HG03060 (cell line): Measurements from ENCODE around the gene WASF3.

Source experiments
- ATAC-seq: cut with Tn5 transposase; IDR thresholded peaks from one replicate; pipeline ENCODE4 v1.9.1; 2021; ENCODE audit warnings: low read depth, moderate number of reproducible peaks; ENCODE audit not compliant: unreplicated experiment

WASF3 gene

DNA sequence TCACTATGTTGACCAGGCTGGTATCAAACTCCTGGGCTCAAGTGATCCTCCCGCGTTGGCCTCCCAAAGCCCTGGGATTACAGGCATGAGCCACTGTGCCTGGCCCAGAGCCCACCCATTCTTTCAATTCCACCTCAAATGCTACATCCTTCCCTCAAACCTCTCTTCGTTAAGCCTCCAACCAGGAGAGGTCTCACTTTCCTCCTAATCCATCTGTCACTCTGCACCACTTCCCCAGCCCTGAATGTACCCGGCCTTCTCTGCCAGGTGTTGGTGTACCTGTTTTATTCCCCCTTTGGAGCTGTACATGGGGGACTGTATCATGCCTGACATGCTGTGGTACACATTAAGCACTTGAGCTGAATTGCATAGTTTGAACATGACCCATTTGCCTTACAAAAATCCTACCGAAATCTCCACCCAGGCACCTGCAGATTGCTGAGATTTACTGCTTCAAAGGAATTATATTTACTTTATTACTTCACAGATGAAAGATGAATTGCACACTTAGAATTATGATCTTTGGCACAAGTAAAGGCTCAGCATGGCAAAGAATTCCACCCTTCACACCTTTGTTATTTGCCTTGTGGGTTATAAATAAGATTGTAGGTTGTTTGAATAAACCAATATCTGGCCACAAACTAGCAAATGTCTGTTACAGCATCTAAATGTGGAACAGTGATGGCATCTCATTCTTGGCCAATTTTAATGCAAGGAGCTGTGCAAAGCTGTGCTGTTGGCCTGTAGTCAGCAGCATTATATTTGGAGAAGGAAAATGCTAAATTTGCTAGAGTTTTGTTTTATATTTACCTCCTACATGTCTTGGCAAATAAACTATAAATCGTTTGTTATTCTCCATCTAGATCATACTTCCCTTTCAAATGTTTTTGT is 15.6 kb upstream of the WASF3 start:
- ATAC-seq: no peak

DNA sequence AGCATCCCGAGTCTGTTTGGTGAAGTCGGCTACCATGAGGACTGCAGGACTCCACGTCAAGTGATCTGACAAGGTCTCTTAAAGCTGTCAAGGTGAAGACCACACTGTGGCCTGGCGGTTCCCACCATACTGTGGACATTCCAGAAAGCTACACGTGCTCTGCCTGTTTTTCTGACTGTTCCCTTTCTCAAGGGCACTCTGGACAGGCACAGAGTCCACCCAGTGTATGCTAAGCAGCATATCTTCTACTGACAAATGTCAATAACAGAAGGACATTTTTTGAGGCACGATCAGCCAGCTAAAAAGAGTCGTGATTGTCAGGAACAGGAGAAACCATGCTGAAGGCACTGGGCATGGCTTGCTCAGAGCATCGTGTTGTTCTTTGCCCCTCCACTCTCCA is 12.8 kb upstream of the WASF3 start:
- ATAC-seq: no peak

GRCh38 chr13:26548205-26548765 is 9.2 kb upstream of the WASF3 start:
- no peak for ATAC-seq

GRCh38 chr13:26549713-26550112 is 7.8 kb upstream of the WASF3 start:
- no peak for ATAC-seq

- ATAC-seq: no peak
Observed at GRCh38 chr13:26551255-26551860, 6.1 kb upstream of the WASF3 start.

- no peak for ATAC-seq
Observed at GRCh38 chr13:26555413-26555812, 2.1 kb upstream of the WASF3 start.

DNA sequence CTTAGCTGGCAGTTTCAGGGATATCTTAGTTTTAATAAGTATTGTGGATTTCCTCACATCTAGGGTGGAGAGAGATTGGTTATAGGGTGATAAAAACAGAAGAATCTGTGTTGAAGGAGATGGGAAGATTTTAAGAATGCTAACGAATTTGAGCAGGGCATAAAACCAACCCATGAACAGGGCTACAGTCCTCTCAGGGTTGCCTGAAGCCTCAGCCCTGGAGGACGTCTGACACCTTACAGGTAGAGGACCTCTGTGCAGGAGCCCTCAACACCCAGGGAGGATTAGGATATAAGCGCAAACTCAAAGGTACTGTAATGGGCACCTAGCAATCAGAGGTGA is 461 bp upstream of the WASF3 start:
- ATAC-seq: no peak

GRCh38 chr13:26558074-26558805 is 757 bp downstream of the WASF3 start:
- ATAC-seq: no peak

DNA sequence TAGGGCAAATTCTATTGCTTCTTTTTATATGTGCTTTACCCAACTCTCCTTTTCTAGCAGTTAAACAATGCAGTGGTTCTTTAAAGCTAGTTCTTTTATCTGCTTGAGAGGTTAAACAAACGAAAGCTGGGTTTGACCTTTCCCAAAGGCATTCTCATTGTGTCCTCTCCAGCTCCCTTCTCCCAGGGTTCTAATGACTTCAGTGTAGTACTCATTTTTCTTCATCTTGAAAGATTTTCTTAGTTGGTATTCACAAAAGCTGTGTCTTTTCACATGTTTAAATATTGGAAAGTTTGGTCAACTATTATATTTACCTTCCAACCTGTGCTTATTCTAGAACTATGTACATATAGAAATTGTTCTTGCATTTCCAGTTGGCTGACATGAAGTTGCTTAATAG is 1.5 kb downstream of the WASF3 start:
- no peak for ATAC-seq

DNA sequence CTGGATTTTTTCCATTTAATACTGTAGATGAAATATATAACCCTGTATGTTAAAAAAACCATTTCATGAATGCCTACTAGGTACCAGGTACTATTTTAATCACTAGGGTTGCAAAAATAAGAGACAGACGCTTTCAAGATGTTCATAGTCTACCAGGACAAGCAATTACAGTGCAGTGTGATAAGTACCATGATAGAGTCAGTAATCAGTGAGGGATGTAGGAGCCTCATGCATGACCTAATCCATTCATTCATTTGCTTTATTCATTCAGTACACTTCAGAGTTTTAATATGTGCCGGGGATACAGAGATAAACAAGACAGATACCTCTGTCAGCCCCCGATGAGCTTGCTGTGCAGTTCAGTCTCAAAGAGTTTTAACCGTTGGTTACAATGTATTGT is 3.0 kb downstream of the WASF3 start:
- no peak for ATAC-seq

- ATAC-seq: no peak
Observed at GRCh38 chr13:26561067-26561466, 3.6 kb downstream of the WASF3 start.

GRCh38 chr13:26561651-26562511 is 4.4 kb downstream of the WASF3 start:
- no peak for ATAC-seq

- ATAC-seq: no peak
Observed at GRCh38 chr13:26562512-26562890, 5.0 kb downstream of the WASF3 start.

- no peak for ATAC-seq
Observed at GRCh38 chr13:26563713-26564112, 6.2 kb downstream of the WASF3 start.

- ATAC-seq: no peak
Observed at GRCh38 chr13:26568132-26568815, 10.8 kb downstream of the WASF3 start.

GRCh38 chr13:26571518-26571917 is 14.0 kb downstream of the WASF3 start:
- ATAC-seq: no peak

DNA sequence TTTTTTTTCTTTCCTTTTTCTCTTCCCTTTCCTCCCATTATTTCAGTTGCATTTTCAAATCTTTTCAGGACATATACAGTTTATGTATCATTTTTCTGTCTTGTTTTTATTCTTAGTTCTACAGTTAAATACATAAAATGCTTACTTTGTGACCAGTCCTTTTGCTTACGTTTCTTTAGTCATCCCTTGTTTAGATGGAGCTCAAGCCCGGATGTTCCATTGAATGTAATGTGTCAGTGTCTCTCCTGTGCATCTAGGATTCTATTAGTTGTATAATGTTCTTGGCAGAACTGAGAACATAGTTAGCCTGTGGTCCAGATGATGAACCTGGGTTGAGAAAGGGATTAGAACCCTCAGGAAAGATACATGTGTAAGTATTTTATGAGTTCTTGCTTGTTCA is 17.8 kb downstream of the WASF3 start:
- no peak for ATAC-seq

GRCh38 chr13:26579580-26579979 is 22.1 kb downstream of the WASF3 start:
- ATAC-seq: no peak

DNA sequence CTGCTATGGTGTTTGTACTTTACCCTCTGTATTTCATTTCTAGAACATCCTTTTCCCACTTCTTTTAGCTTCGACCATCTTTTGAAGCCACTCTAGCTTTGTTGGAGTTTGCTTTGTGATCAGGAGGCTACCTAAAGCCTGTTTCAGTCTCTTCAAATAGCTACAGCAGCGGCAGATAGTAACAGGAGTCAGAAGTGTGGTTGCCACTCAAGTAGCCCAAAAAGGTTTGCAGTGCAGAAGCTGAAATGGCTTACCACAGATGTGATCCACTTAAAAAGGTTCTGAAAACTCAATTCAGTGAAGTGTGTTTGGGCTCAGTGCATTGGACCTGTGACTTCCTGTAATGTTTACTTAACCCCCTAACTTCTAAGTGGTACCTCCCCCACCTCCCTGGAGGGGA is 26.2 kb downstream of the WASF3 start:
- ATAC-seq: no peak

DNA sequence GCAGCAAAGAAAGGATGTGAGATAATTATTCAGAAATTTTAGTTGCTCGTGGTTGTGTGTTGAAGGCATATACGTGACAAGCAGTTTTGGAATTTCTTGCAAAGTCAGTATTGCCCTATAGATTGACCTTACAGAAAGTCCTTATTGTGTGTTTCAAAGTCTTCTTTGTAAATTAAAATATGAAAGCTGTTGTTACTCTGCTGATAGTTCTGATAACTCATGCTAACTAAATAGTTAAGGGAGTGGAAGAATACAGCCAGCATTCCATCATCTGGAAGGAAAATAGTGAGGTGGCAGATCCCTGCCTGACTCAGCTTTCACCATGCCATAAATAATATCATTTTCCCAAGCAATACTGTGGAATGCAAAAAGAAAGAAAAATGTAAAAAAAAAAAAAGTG is 27.2 kb downstream of the WASF3 start:
- no peak for ATAC-seq
